ENCODE data around the gene BAIAP2L2.

The BAIAP2L2 gene

DNA sequence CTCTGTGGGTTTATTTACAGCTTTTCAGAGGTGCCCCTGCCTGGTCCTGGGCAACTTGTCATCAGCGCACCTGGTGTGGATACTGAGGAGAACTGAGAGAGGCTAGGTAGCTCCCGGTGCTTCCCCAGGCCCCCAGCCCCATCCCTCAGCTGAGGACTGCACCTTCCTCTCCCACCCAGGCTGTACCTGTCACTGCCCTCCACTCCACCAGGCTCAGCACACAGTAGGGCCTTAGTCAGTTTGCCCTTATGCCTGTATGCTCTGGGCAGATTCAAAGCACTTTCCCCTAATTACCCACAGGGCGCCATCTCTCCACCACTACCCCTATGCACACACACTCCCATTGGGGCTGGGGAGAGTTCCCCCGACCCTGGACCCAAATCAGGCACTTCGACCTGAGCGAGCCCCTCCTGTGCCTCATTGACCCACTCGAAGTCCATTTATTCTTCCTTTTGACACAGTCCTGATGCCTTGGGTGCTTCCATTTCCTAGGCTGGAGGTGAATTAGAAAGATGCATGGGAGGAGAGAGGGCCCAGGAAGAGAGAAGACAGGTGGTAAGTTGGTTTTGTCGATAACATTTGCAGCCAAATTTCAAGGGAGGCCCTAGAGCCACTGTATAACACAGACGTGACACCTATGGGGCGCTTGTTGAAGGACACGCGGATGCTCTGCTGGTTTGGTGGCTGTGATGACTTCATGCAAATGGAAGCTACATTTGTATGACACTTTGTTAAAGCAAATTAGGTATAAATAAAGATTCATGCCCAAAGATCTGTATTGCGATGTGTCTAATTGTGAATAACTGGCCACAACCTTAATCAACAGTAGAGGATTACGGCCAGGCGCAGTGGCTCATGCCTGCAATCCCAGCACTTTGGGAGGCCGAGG, 67.1 kb downstream of the BAIAP2L2 start:
- Histone ChIP-seq H3K14ac (ENCODE audit: low read length) (no peak overlapping the region), H3K79me1 (ENCODE audit: low read depth, low read length) (no peaks in the 10 kb centered on the region), H2AFZ (ENCODE audit: low read length) (no peak overlapping the region), H2BK5ac (ENCODE audit: low read length) (peak overlapping the region; percentile 56), H3K36me3 (replicated peaks in 1 of 2; ENCODE audit: control insufficient read depth in 2 of 2, insufficient read depth in 2 of 2, low read length in 2 of 2) (no peaks in the 10 kb centered on the region), H3K27me3 (ENCODE audit: control insufficient read depth in 3 of 3, insufficient read depth in 3 of 3, low read depth in 1 of 3, low read length in 3 of 3) (no peaks in the 10 kb centered on the region), H3K9me3 (replicated peaks in 1 of 2; ENCODE audit: control insufficient read depth in 2 of 2, insufficient read depth in 1 of 2, low read depth in 1 of 2, low read length in 2 of 2) (no peaks in the 10 kb centered on the region), H3K4me2 (ENCODE audit: insufficient read depth, low read length, poor library complexity, severe bottlenecking) (no peak overlapping the region), H2BK12ac (ENCODE audit: low read length) (peak overlapping the region; percentile 18), H4K91ac (ENCODE audit: low read depth, low read length, poor library complexity) (no peak overlapping the region), H3K23ac (ENCODE audit: low read depth, low read length, poor library complexity) (no peak overlapping the region), H2BK15ac (ENCODE audit: low read length) (peak overlapping the region; percentile 30), H3K4me3 (ENCODE audit: low read length in 2 of 2) (no peak overlapping the region), H3K4ac (ENCODE audit: low read length) (no peak overlapping the region), H3K18ac (ENCODE audit: low read length) (peak overlapping the region; percentile 81), H3K4me1 (ENCODE audit: control insufficient read depth in 2 of 2, insufficient read depth in 1 of 2, low read depth in 1 of 2, low read length in 2 of 2) (peaks cover 4 to 8% of the 10 kb centered on the region in 2 donors), H3K27ac (replicated peaks; ENCODE audit: low read length) (no peak overlapping the region), H2AK5ac (ENCODE audit: low read depth, low read length) (peak overlapping the region; percentile 56), H2BK120ac (ENCODE audit: low read depth, low read length) (no peak overlapping the region), H4K8ac (ENCODE audit: low read depth, low read length) (no peak overlapping the region), H3K9ac (ENCODE audit: low read depth, low read length, poor library complexity) (no peak overlapping the region)
- no CpG with 5 or more reads among the region's 16 CpGs for WGBS, 2 donors (ENCODE audit: extremely low coverage in 2 of 2, insufficient read length in 2 of 2, insufficient replicate concordance in 1 of 2)
- DNase-seq (ENCODE audit: low spot score): no peak

DNA sequence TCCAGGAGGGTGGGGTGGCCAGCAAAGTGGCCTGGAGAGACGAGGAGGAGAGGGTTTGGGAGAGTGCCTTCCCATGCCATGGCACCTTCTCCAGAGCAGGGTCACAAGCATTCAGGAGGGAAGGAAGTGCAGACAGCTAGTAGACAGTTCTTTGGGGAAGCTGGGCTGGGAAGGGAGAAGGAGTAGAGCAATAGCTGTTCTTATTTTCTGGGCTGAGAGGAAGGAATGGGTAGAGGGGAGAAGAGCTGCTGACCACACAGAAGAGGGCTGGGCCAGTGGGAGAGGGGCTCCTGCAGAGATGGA, 68.0 kb downstream of the BAIAP2L2 start:
- Histone ChIP-seq H2BK12ac (ENCODE audit: low read length) (no peak overlapping the region), H3K18ac (ENCODE audit: low read length) (peak overlapping the region; percentile 63), H2AK5ac (ENCODE audit: low read depth, low read length) (peak overlapping the region; percentile 18), H3K36me3 (replicated peaks in 1 of 2; ENCODE audit: control insufficient read depth in 2 of 2, insufficient read depth in 2 of 2, low read length in 2 of 2) (no peaks in the 10 kb centered on the region), H4K8ac (ENCODE audit: low read depth, low read length) (no peak overlapping the region), H3K4me3 (ENCODE audit: low read length in 2 of 2) (no peak overlapping the region), H3K27ac (replicated peaks; ENCODE audit: low read length) (no peak overlapping the region), H3K27me3 (ENCODE audit: control insufficient read depth in 3 of 3, insufficient read depth in 3 of 3, low read depth in 1 of 3, low read length in 3 of 3) (no peaks in the 10 kb centered on the region), H3K23ac (ENCODE audit: low read depth, low read length, poor library complexity) (no peak overlapping the region), H2BK120ac (ENCODE audit: low read depth, low read length) (no peak overlapping the region), H2BK15ac (ENCODE audit: low read length) (peak overlapping the region; percentile 30), H3K9me3 (replicated peaks in 1 of 2; ENCODE audit: control insufficient read depth in 2 of 2, insufficient read depth in 1 of 2, low read depth in 1 of 2, low read length in 2 of 2) (no peaks in the 10 kb centered on the region), H2AFZ (ENCODE audit: low read length) (no peak overlapping the region), H4K91ac (ENCODE audit: low read depth, low read length, poor library complexity) (no peak overlapping the region), H3K14ac (ENCODE audit: low read length) (no peak overlapping the region), H3K4ac (ENCODE audit: low read length) (no peak overlapping the region), H3K4me1 (ENCODE audit: control insufficient read depth in 2 of 2, insufficient read depth in 1 of 2, low read depth in 1 of 2, low read length in 2 of 2) (peaks cover 4 to 8% of the 10 kb centered on the region in 2 donors), H2BK5ac (ENCODE audit: low read length) (no peak overlapping the region), H3K4me2 (ENCODE audit: insufficient read depth, low read length, poor library complexity, severe bottlenecking) (no peak overlapping the region), H3K9ac (ENCODE audit: low read depth, low read length, poor library complexity) (peak overlapping the region; percentile 79), H3K79me1 (ENCODE audit: low read depth, low read length) (no peaks in the 10 kb centered on the region)
- WGBS, 2 donors (ENCODE audit: extremely low coverage in 2 of 2, insufficient read length in 2 of 2, insufficient replicate concordance in 1 of 2): no CpG with 5 or more reads among the region's 1 CpG
- no peak for DNase-seq (ENCODE audit: low spot score)

DNA sequence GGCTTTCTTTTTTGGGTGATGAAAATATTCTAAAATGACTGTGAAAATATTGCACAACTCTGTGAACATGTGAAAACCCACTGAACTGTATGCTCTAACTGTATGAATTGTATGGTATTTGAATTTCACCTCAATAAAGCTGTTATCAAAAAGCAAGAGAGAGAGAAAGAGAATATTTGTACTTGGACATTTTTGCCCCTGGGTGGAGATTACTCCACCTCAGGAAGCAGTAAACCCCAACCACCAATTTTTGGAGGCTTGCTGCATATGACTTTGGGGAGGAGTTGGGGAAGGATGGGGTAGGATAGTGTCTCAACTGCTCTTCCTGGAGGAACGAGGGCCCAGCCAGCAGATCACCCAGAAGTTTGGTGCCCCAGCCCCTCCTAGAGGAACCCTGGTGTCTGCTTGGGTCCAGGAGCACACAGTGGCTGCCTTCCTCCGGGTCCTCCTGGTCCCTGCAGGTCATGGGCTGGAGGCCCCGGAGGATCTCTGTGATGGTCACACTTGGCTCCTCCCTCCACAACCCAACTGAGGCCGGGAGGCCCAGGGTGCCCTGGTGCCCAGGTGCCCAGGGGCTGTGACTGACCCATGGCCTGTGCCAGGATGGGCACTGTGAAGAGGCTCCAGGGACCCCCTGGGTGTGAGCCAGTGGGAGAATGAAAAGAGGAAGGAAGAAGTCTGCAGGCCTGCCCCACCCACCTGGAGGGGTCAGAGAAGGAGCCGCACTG, 68.6 kb downstream of the BAIAP2L2 start:
- H3K27ac ChIP-seq (replicated peaks; ENCODE audit: low read length): no peak overlapping the region
- no peak for DNase-seq (ENCODE audit: low spot score)
- no peaks in the 10 kb centered on the region for H3K79me1 ChIP-seq (ENCODE audit: low read depth, low read length)
- peaks cover 5 to 8% of the 10 kb centered on the region in 2 donors for H3K4me1 ChIP-seq (ENCODE audit: control insufficient read depth in 2 of 2, insufficient read depth in 1 of 2, low read depth in 1 of 2, low read length in 2 of 2)
- no peak overlapping the region for H4K8ac ChIP-seq (ENCODE audit: low read depth, low read length)
- H3K9ac ChIP-seq (ENCODE audit: low read depth, low read length, poor library complexity): peak overlapping the region; percentile 79
- no peak overlapping the region for H2BK15ac ChIP-seq (ENCODE audit: low read length)
- H3K18ac ChIP-seq (ENCODE audit: low read length): peak overlapping the region; percentile 63
- H3K27me3 ChIP-seq (ENCODE audit: control insufficient read depth in 3 of 3, insufficient read depth in 3 of 3, low read depth in 1 of 3, low read length in 3 of 3): no peaks in the 10 kb centered on the region
- H3K23ac ChIP-seq (ENCODE audit: low read depth, low read length, poor library complexity): no peak overlapping the region
- H2BK5ac ChIP-seq (ENCODE audit: low read length): no peak overlapping the region
- H3K4me2 ChIP-seq (ENCODE audit: insufficient read depth, low read length, poor library complexity, severe bottlenecking): no peak overlapping the region
- H3K9me3 ChIP-seq (replicated peaks in 1 of 2; ENCODE audit: control insufficient read depth in 2 of 2, insufficient read depth in 1 of 2, low read depth in 1 of 2, low read length in 2 of 2): no peaks in the 10 kb centered on the region
- peak overlapping the region; percentile 2 for H2AK5ac ChIP-seq (ENCODE audit: low read depth, low read length)
- H3K4ac ChIP-seq (ENCODE audit: low read length): no peak overlapping the region
- no CpG with 5 or more reads among the region's 5 CpGs for WGBS, 2 donors (ENCODE audit: extremely low coverage in 2 of 2, insufficient read length in 2 of 2, insufficient replicate concordance in 1 of 2)
- no peaks in the 10 kb centered on the region for H3K36me3 ChIP-seq (replicated peaks in 1 of 2; ENCODE audit: control insufficient read depth in 2 of 2, insufficient read depth in 2 of 2, low read length in 2 of 2)
- H4K91ac ChIP-seq (ENCODE audit: low read depth, low read length, poor library complexity): no peak overlapping the region
- H2AFZ ChIP-seq (ENCODE audit: low read length): no peak overlapping the region
- no peak overlapping the region for H3K4me3 ChIP-seq (ENCODE audit: low read length in 2 of 2)
- H3K14ac ChIP-seq (ENCODE audit: low read length): no peak overlapping the region
- H2BK120ac ChIP-seq (ENCODE audit: low read depth, low read length): no peak overlapping the region
- no peak overlapping the region for H2BK12ac ChIP-seq (ENCODE audit: low read length)

All from neuronal stem cell (in vitro differentiated cells).